HG02759 (cell line): Measurements from ENCODE around the gene BCL2.

ENCODE experiments used
- ATAC-seq: cut with Tn5 transposase; IDR thresholded peaks from one replicate; pipeline ENCODE4 v1.9.1; 2021; ENCODE audit warnings: mild to moderate bottlenecking, moderate library complexity; ENCODE audit not compliant: unreplicated experiment

BCL2 gene

DNA sequence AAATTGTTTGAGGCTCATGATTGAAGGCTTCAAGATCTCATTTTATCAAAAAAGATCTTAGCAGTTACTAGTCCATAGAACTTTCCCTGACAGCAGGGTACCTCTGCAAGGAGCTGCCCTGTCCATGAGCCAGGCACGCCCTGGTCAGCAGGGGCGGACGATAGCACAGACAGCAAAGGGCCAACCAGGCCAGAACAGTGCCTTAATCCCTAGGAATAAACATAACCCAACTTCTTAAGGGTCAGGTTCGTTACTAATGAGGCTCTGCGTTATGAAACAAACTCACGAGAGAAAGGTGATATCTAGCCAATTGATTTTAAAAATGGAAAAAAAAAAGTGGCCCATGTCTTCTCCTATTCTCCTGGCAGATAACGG lies 59.2 kb downstream of the BCL2 start:
- ATAC-seq: no peak

DNA sequence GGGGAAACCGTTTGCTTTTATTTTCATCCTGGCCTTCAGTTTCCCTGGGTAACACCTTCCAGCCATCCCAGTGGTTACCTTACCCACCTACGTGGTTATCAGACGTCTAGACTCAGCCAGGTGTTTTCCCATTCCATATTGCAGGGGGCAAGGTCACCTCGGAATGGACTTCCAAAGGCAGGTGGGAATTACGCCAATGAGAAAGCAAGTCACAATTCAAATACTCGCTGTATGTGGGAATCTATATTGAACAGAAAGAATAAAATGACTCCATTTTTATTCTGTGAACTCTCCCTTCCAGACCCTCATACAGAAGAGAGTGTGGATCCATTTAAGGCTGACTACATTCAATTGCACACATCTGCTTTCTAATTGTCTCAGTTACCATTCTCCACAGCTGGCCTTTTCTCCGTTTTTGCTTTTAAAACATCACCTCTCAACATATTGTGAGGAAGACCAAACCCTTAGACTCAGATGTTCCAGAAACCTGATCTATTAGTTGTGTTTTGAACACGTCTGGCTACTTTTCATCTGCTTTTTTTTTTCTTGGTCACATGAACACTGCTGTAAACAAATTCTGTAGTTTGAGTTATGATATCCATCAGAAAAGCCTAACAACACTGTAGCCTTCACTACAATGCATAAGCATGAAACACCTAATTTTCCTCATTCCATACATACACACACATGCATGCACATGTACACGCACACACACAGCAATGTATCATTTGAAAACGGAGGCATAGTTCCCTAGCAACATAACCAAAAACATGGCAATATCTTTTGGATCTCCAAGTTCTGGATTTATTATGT lies 59.8 kb downstream of the BCL2 start:
- ATAC-seq: no peak

DNA sequence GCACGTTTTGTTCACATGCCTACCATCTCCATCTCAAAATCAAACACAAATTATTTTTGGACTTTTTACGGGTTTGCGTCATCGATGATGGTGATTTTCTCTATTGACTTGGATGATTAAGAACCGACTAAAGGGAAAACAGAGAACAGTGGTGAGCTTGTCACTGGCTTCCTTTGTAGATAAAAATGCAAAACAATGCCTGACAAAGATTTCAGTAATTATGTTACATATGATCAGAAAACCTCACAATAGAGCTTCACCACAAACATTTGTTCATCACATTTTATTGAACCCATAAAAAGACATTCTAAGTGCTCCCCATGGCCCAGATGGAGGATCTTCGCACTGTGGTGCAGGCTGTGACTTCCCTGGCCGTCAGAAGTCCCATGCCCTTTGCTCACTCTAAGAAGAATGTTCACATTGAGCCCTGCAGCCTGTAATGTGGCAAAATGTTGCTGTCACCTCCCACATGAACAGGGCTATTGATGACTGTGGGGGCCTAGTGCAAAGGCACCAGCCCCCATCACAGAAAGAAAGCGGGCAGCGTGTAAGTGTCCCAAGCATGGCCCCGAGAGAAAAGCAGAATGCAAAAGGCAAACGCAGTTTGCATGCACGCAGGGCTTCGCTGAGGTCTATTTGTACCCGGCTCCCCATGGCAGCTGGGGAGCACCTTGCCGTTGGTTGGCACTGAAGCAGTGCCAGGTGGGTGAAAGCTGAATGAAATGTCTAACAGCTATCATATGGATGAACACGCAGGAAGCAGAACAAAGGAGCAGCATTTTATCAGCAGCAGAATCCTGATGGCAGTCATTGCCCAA lies 60.6 kb downstream of the BCL2 start:
- ATAC-seq: no peak

DNA sequence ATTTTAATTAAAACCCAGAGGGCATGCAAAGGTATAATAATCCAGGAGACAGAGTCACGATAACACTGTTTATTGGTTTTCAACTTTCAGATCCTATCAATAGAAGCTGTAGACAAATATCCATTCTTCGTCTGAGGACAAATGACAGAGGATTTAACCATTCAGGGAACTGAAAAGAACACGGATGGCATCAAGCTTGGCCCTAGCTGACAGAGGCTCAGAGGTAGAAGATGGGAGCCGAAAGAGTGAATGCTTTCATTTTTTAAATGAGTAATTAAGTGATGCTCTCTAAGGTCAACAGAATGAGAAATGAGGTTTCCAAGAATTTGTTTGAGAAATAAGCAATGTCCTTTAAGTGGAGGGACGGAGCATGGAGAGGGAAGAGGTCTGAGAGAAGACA lies 62.1 kb downstream of the BCL2 start:
- no peak for ATAC-seq

DNA sequence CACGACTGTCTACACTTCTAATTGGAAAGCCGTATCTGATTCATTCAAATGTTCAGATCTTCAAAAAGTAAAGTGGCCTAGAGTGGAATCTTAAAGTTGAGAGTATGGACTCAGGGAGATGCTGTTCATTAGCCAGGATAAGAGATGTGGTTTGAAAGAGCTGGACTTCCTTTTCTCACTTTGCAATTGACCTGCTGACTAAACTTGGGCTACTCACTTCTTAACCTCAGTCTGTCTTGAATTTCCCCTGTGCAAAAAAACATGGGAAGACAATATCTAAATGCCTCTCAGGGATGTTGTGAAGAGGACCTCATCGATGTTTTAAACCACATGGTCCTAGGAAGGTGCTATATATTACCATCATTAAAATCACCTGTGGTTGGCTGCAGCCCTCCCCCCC lies 64.1 kb downstream of the BCL2 start:
- ATAC-seq: peak; percentile 69

DNA sequence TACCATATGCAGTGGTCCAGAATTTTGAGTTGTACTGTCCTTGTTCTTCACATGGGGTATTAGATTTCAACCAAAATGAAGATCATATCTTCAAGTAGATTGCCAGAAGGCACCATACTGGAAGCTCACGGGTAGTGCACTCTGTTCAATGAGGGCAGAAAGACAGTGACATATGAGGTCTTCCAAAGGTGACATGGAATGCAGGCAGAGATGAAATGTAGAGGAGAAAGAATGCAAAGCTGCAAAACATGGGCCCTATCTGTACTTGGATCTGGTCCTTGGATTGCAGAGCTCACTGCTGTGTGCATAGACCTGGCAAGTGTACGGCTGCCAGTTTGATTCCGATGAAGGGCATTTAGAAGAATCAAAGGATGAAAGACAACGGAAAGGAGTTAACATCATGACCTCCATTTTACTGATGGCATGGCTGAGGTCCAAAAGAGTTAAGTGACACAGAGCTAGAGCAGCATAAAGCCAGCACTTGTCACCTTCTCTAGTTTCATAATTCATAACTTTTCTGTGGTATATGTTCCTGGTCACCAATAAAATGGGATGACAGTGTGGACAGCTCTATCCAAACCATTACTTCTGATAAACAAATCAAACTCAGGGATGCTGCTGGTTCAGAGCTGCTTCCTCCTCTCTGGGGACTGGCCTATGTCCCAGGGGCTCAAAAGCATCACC lies 64.7 kb downstream of the BCL2 start:
- ATAC-seq: peak; percentile 10

DNA sequence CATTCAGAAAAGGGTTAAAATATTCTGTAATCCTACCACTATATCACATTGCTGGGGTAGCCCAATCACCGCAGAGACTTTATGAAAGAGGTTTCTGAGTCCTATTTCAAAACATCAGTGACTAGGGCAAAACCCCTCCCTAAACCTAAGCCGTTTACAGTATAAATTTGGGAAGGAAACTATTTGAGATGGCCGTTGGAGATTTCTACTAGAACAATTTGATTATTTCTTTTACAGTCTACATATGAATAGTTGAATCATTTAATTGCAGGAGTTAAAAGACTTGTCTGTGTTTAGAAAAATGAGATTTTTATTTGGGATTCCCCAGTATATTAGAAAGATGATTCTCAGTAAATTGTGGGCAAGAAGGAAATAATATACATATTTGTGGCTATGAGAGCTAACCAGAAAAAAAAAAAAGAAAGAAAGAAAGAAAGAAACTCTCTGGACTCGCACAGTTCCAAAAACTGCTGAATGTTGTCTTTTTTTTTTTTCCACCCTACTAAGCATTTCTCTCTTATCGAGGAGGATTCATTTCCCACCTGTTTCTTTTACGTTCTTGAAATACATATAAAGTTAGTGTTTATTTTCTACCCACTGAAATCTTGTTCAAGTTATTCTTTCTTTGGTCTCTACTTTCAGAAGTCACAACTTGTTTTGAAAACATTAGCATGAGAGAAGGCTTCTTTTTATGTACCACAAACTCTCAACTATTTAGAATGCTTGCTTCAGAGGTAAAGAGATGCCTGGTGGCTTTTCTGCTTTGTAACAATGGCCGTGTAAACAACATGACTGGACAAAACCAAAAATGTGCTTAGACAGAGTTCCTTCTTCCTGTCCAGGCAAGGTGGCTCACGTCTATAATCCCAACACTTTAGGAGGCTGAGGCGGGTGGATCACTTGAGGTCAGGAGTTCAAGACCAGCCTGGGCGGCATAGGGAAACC lies 65.9 kb downstream of the BCL2 start:
- ATAC-seq: no peak

DNA sequence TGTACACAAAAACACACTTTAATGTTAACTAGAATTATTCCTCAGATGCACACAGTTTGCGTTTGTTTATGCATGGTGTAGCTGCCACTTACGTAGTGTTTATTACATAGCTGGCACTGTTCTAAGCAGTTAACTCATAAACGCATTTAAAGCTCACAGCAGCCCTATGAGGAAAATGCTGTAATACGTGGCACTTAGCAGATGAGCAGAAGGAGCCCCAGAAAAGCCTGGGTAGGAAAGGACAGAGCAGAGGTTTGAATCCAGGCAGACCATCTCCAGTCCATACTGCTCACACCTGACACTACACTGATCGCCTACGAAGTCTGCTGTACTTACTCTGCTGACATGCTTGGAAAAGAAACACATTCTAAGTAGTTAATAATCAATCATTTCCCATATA lies 66.6 kb downstream of the BCL2 start:
- no peak for ATAC-seq

DNA sequence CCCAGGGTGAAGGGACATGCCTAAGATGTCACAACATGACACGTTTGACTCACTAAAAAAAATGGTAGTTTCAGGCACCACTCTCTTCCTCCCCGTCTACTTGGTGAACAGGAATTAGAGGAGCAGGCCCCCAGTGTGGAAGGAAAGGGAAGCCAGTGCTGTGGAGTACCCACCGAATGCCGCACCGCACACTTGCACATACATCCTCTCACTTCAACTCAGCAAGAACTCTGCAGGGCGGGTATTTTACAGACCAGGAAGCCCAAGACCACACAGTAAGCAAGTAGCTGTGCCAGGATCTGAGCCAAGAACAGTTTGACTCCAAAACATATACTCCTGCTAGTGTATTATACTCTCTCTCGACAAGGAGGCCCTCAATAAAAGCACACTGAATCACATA lies 69.8 kb downstream of the BCL2 start:
- ATAC-seq: no peak

DNA sequence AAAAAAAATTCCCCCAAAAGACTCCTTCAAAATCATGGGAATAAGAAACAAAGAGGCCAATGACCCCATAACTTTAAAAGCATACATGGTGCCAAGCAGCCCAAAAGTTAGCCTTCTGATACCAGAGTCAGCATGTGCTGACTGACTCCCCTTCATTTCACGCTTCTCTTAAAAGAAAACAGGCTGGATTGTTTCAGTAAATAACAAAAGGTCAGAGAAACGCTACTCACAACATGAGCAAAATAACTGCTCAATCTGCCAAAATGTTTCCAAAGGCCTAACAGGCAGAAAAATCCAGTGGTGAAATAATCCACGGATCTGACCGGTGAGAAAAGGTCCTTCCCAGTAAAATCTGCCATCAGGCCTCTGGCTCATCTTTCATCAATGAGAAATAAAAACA lies 71.6 kb downstream of the BCL2 start:
- no peak for ATAC-seq

DNA sequence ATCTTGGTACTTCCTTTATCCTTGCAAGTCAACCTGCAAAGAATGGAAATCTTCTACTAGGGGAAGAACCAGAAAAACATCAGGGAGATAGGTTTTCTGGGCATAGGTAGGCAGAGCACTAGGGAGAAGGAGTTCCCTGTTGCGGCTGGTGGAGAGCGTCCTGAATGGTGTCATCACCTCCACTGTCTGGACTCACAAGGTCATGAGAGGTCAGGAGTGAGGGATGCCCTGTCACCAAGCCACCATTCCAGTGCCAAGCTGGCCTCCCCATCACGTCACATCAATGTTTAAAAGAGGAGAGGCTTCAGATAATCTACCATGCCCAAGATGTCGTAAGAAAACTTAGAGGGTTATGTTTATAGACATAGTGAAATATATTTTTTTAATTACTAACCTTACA lies 72.1 kb downstream of the BCL2 start:
- ATAC-seq: no peak

DNA sequence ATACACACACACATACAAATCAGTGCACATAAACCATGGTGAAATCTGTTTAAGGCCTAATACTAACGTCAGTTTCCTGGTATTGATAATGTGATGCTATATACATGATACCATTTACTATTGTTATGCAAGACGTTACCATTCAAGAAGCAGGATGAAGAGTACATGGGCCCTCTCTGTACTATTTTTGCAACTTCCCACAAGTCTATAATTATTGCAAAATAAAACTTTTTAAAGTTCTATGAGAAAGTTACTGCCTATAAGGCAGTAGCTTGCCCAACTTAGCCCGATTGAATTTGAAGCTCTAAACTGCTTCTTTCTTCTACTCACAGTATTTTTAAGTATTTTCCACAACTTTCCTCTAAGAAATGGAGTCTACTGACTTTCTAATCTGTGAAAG lies 74.0 kb downstream of the BCL2 start:
- no peak for ATAC-seq

DNA sequence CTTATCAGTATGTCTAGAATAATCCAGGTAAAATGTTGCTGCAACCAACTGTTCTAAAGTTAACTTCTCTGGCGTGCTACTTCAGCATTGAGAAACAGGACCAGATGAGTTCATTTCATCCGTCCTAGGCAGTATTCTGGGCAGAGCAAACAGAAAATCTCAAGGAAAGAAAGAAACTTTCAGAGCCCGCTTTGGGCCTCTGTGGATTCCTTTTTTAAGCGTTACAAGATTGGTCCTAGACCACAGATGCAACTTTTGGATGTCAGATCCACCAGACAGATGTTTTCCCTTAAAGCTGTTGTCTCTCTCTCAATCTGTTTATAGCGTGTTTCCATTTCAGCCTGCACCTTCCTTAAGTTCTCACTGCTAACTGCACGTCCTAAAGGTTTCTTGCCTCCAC lies 75.0 kb downstream of the BCL2 start:
- no peak for ATAC-seq

DNA sequence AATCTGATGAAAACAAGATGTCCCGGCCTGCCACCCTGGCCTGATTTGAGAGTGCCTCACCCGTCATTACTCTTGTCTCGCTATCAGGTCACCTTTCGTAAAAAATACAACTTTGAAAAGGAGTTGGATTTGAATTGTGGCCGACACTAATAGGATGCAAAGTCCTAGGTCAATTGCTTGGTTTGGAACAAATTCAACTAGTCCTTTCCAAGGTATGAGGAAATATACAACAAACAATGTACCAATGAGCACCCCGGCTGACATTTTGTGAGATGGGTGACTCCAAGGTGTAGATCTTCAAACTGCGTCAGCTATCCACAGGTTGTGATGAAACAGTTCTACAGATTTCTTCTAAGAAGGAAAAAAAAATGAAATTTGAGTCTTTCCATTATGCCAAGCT lies 77.8 kb downstream of the BCL2 start:
- no peak for ATAC-seq

DNA sequence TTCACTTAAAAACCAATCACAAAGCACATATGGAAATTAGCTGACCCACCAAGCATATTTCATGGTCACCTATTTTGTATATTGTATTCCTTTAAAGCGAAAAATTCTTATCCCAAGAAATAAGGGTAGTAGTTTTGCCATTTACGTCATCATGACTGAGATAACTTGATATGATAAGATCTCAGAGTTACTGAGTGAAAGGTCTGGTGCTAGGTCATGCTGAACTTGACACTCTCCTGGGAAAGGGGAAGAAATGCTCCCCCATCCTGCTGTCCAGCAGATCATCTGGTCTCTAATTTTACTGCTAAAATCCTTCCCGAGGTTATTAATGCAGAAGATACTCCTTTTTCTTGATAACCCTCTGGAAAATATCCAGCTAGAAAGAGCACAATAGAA lies 78.3 kb downstream of the BCL2 start:
- no peak for ATAC-seq

DNA sequence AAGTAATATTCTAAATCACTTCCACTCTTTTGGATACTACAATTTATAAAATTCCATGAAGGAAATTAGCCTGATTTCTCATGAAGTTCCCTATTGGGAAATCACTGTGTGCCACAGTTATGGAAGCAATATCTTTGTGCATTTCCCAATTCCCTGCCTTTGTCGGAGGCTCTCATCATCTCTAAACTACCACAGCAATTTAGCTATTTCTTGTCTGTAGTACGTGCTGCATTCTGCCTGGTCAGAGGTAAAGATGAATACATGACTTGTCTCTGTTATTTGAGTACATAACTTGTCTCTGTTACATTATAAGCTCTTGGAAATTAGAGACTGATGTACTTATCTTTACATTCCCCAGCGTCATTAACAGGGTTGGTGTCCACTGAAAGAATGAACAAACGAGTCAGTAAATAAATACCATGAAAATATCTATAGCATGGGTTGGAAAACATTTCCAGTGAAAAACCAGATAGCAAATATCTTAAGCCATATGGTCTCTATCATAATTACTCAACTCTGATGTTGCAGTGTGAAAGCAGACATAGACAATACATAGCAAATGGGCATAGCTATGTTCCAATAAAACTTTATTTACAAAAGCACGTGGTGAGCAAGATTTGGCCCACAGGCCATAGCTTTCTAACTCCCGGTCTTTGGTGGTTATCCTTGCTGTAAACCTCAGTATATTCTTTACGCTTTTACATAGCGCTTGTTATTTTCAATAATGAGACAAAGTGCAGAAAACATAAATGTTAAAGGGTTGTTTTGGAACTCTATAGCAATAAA lies 78.8 kb downstream of the BCL2 start:
- ATAC-seq: no peak

DNA sequence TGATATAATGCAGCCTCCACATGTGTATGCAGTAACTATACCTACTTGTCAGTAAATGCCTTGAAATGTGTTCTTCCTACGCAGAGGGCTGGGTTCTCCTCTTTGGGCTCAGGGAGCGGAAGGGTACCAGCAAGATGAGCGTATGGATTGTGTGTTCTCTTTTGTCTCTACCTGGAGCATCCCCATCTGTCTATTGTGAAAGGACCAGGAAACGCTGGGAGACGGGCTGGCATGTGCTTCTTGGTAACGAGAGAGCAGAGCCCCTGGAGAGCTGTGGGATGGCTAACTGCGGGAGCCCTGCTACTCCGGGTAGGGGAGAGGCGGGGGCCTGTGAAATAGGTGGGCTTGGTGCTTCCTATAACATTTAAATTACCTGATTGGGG lies 80.9 kb downstream of the BCL2 start:
- ATAC-seq: no peak

DNA sequence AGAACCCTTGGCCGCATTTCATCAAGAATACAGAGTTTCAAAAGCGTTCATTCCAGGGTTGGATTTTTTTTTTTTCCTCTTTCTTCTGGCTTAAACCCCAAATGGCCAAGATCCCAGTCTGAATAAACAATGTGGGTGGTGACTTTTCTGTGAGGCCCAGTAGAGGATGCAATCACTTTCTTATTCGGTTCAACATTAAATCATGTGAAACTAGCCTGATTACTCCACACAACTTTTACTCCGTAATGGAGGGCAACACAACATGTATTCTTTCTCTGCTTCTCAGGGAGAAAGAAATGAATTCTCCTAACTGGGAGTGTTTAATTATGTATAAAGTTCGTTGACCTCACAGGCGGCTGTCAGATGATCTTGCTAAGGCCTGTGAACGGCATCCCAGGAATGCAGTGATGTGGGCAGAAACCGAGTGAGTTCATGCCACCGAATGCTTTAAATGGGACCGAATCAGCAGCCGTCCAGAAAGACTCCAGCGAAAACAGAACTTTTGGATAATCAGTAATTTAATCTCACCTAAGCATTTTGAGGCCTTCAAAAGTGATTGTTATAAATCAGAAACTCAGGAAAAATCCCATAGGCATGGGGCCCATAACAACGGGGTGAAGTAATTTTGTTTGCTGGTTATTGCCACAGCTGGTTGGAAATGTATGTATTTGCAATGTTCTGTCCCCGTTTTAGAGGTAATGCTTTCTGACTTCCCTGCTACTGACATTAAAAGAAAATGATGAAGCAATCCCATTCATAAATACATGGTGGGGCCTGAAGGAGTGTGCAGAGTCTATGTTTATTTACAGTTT lies 81.5 kb downstream of the BCL2 start:
- ATAC-seq: no peak
